Fibroblast of skin of left quadriceps (primary cell): ENCODE measurements around the gene HAUS7.
"Not testable (repeated sequence)": the region's sequence is repeated elsewhere in the genome, so short reads cannot be mapped to it uniquely, and the experiment has no call there.

Experiments
- DNase-seq, 2 experiments: peaks; one replicate each; pipeline ENCODE4 v3.0.0-alpha.2; 2013; ENCODE audit warnings: low read depth in 2 of 2

The HAUS7 gene

GRCh38 chrX:153409414-153410101, 60.8 kb downstream of the HAUS7 start:
- no peak for DNase-seq

GRCh38 chrX:153408871-153409351, 61.5 kb downstream of the HAUS7 start:
- DNase-seq, result no peak

- no peak for DNase-seq
Observed at GRCh38 chrX:153408221-153408721, 62.1 kb downstream of the HAUS7 start.

- DNase-seq, result no peak
Observed at GRCh38 chrX:153407736-153408135, 62.6 kb downstream of the HAUS7 start.

GRCh38 chrX:153406903-153407302, 63.5 kb downstream of the HAUS7 start:
- no peak for DNase-seq

- DNase-seq, result no peak
Observed at GRCh38 chrX:153406011-153406410, 64.4 kb downstream of the HAUS7 start.

GRCh38 chrX:153405426-153405825, 65.0 kb downstream of the HAUS7 start:
- no peak for DNase-seq

- DNase-seq, result not testable (repeated sequence)
Observed at GRCh38 chrX:153404333-153404732, 66.0 kb downstream of the HAUS7 start.

GRCh38 chrX:153401133-153401764, 69.1 kb downstream of the HAUS7 start, which contains the start of gene PNMA6E:
Gene PNMA6E, minus strand, starts transcription at chrX:153401350. Its CDS starts 2,501 bp downstream, at chrX:153398849.
- DNase-seq, result no peak

- no peak for DNase-seq
Observed at GRCh38 chrX:153400146-153401132, 69.9 kb downstream of the HAUS7 start.

GRCh38 chrX:153398275-153398960, 72.0 kb downstream of the HAUS7 start:
- no peak for DNase-seq
